Skeletal muscle tissue (tissue), 4 donors: ENCODE results near the gene S100A13. TPM values are rescaled to one million over a fixed set of nuclear protein-coding genes. Genes with fewer than 3 reads are reported as not detected.
"Not testable (repeated sequence)": the region's sequence is repeated elsewhere in the genome, so short reads cannot be mapped to it uniquely, and the experiment has no call there.

Experiments
- H3K27ac ChIP-seq: one replicate; pipeline ENCODE4 v1.7.0; 2013; ENCODE audit warnings: mild to moderate bottlenecking, low read depth, low read length, inconsistent platforms
- H3K27me3 ChIP-seq, 3 donors: one replicate each; pipeline ENCODE4 v1.7.0; 2013; ENCODE audit warnings: low read length in 3 of 3; ENCODE audit not compliant: control insufficient read depth in 3 of 3, insufficient read depth in 3 of 3
- H3K36me3 ChIP-seq, 3 donors: one replicate each; pipeline ENCODE4 v1.7.0; 2013; ENCODE audit warnings: low read length in 3 of 3; ENCODE audit not compliant: control insufficient read depth in 3 of 3, insufficient read depth in 3 of 3
- H3K4me1 ChIP-seq, 3 donors: one replicate each; pipeline ENCODE4 v1.7.0; 2013; ENCODE audit warnings: low read length in 3 of 3, mild to moderate bottlenecking in 3 of 3; ENCODE audit not compliant: control insufficient read depth in 3 of 3, insufficient read depth in 3 of 3
- H3K4me3 ChIP-seq, 3 donors: one replicate each; pipeline ENCODE4 v1.7.0; 2013; ENCODE audit warnings: low read length in 3 of 3
- H3K9ac ChIP-seq, 3 donors: one replicate each; pipeline ENCODE4 v1.7.0; 2013; ENCODE audit warnings: low read length in 3 of 3, mild to moderate bottlenecking in 3 of 3, moderate library complexity in 2 of 3, low read depth in 1 of 3
- H3K9me3 ChIP-seq, 3 donors: one replicate each; pipeline ENCODE4 v1.7.0; 2013; ENCODE audit warnings: low read length in 3 of 3; ENCODE audit not compliant: control insufficient read depth in 3 of 3
- total RNA-seq: library from RNA; depleted of rRNA; stranded (reverse); fragments of >200 nt; gene quantifications from one replicate; pipeline ENCODE4 v1.2.3, GENCODE V29; 2014
- donor health status: Osteomylitis.

S100A13 gene
- total RNA-seq, 1 donor from 2014 or later, result 55.3 TPM

- Histone ChIP-seq H3K27me3 (no peaks in the 10 kb centered on the region), H3K9ac (no peak overlapping the region), H3K27ac (no peak overlapping the region), H3K4me1 (peaks cover 0 to under 1% (median 0%) of the 10 kb centered on the region in 3 donors), H3K4me3 (no peak overlapping the region), H3K36me3 (no peaks in the 10 kb centered on the region), H3K9me3 (no peaks in the 10 kb centered on the region)
These were observed 48.8 kb downstream of the S100A13 start for GRCh38 chr1:153578490-153578889.

- Histone ChIP-seq H3K27me3 (no peaks in the 10 kb centered on the region), H3K36me3 (no peaks in the 10 kb centered on the region), H3K4me1 (peaks cover 0 to 9% (median 0%) of the 10 kb centered on the region in 3 donors)
These were observed 49.7 kb downstream of the S100A13 start for GRCh38 chr1:153577624-153578051.

GRCh38 chr1:153577138-153577537, 50.2 kb downstream of the S100A13 start:
- Histone ChIP-seq H3K27ac (no peak overlapping the region), H3K36me3 (no peaks in the 10 kb centered on the region), H3K4me1 (peaks cover 2 to 14% (median 3%) of the 10 kb centered on the region in 3 donors), H3K4me3 (no peak overlapping the region), H3K27me3 (no peaks in the 10 kb centered on the region), H3K9me3 (no peaks in the 10 kb centered on the region), H3K9ac (no peak overlapping the region)

More at GRCh38 chr1:153577624-153578051, 49.7 kb downstream of the S100A13 start:
- no peak overlapping the region for H3K27ac ChIP-seq
- H3K9ac ChIP-seq, result no peak overlapping the region
- no peaks in the 10 kb centered on the region for H3K9me3 ChIP-seq
- no peak overlapping the region for H3K4me3 ChIP-seq

GRCh38 chr1:153575497-153575896, 51.8 kb downstream of the S100A13 start:
- not testable (repeated sequence) for H3K27me3 ChIP-seq
- peaks cover 2 to 14% (median 3%) of the 10 kb centered on the region in 3 donors for H3K4me1 ChIP-seq

GRCh38 chr1:153575081-153575491, 52.2 kb downstream of the S100A13 start:
- H3K4me1 ChIP-seq, result peaks cover 2 to 14% (median 3%) of the 10 kb centered on the region in 3 donors
- H3K27ac ChIP-seq, H3K36me3 ChIP-seq, H3K4me3 ChIP-seq, H3K9me3 ChIP-seq, H3K27me3 ChIP-seq, H3K9ac ChIP-seq: not testable (repeated sequence)

More at GRCh38 chr1:153575497-153575896, 51.8 kb downstream of the S100A13 start:
- H3K36me3 ChIP-seq, H3K27ac ChIP-seq, H3K9ac ChIP-seq, H3K9me3 ChIP-seq, H3K4me3 ChIP-seq: not testable (repeated sequence)

- Histone ChIP-seq H3K4me3 (no peak overlapping the region), H3K36me3 (no peaks in the 10 kb centered on the region), H3K4me1 (peaks cover 7 to 20% (median 7%) of the 10 kb centered on the region in 3 donors), H3K27ac (no peak overlapping the region), H3K9me3 (no peaks in the 10 kb centered on the region), H3K9ac (no peak overlapping the region), H3K27me3 (no peaks in the 10 kb centered on the region)
These were observed 54.0 kb downstream of the S100A13 start for GRCh38 chr1:153573351-153573750.

GRCh38 chr1:153572569-153573015, 54.7 kb downstream of the S100A13 start:
- no peaks in the 10 kb centered on the region for H3K9me3 ChIP-seq
- no peak overlapping the region for H3K9ac ChIP-seq
- H3K4me3 ChIP-seq, result no peak overlapping the region
- H3K27ac ChIP-seq, result peak overlapping the region; percentile 6
- H3K36me3 ChIP-seq, result no peaks in the 10 kb centered on the region
- no peaks in the 10 kb centered on the region for H3K27me3 ChIP-seq
- H3K4me1 ChIP-seq, result peaks cover 14 to 28% (median 15%) of the 10 kb centered on the region in 3 donors

GRCh38 chr1:153571706-153572105, 55.6 kb downstream of the S100A13 start:
- H3K27ac ChIP-seq, result no peak overlapping the region

GRCh38 chr1:153570874-153571273, 56.4 kb downstream of the S100A13 start:
- no peak overlapping the region for H3K9ac ChIP-seq
- H3K9me3 ChIP-seq, result no peaks in the 10 kb centered on the region
- no peak overlapping the region for H3K27ac ChIP-seq
- H3K4me1 ChIP-seq, result peaks cover 30 to 44% (median 31%) of the 10 kb centered on the region in 3 donors
- H3K36me3 ChIP-seq, result no peaks in the 10 kb centered on the region
- H3K27me3 ChIP-seq, result no peaks in the 10 kb centered on the region
- H3K4me3 ChIP-seq, result no peak overlapping the region

More at GRCh38 chr1:153571706-153572105, 55.6 kb downstream of the S100A13 start:
- Histone ChIP-seq H3K4me1 (peaks cover 22 to 35% (median 23%) of the 10 kb centered on the region in 3 donors), H3K9me3 (no peaks in the 10 kb centered on the region), H3K36me3 (no peaks in the 10 kb centered on the region), H3K27me3 (no peaks in the 10 kb centered on the region), H3K9ac (no peak overlapping the region), H3K4me3 (no peak overlapping the region)

- Histone ChIP-seq H3K9me3 (no peaks in the 10 kb centered on the region), H3K4me3 (no peak overlapping the region), H3K4me1 (peaks cover 34 to 49% (median 38%) of the 10 kb centered on the region in 3 donors), H3K36me3 (no peaks in the 10 kb centered on the region), H3K27me3 (no peaks in the 10 kb centered on the region), H3K27ac (no peak overlapping the region), H3K9ac (no peak overlapping the region)
These were observed 57.8 kb downstream of the S100A13 start for GRCh38 chr1:153569465-153569864.
